ENCODE results near the gene NOC4L. TPM values are rescaled to one million over a fixed set of nuclear protein-coding genes. Genes with fewer than 3 reads are reported as not detected.

The NOC4L gene
- total and polyA plus RNA-seq, 11 donors = 7.9 to 21.1 (median 10.3) TPM

DNA sequence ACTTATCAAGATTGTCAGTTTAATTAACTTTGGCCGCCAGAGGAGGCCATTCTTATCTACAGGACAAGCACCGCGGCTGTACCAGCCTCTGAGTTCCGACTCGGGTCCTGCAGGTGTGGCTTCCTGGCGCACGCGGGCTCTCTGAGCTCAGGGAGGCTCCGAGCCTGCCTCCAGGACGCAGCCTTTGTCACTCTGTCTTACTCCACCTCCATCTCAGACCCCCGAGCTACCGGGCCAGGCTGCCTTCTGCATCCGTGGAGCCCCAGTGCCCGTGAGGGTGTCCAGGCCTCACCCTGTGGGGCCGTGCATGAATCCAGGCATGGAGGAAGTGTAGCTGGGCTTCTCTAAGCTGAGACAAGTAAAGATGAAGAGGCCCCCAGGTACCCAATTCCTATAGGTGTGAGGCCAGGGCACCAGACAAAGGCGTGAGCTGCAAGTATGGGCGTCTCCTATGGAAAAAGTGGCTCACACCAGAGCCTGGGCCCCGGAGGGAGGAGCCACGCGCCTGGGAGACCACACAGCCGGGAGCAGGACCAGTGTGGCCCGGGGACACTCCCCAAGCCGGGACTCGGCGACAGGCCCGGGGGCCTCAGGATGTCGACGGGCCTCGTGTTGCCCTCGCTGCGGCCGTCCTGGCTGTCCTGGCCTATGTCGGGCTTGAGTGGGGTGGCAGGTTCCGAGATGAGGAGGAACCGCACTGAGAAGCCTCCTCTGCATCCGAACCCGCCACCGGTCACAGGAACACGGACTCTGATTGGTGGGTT is 42.8 kb downstream of the NOC4L start:
- TF ChIP-seq POLR2A (IDR thresholded peaks at IDR 0.05) = no peak
- TF ChIP-seq, protein P1, sequence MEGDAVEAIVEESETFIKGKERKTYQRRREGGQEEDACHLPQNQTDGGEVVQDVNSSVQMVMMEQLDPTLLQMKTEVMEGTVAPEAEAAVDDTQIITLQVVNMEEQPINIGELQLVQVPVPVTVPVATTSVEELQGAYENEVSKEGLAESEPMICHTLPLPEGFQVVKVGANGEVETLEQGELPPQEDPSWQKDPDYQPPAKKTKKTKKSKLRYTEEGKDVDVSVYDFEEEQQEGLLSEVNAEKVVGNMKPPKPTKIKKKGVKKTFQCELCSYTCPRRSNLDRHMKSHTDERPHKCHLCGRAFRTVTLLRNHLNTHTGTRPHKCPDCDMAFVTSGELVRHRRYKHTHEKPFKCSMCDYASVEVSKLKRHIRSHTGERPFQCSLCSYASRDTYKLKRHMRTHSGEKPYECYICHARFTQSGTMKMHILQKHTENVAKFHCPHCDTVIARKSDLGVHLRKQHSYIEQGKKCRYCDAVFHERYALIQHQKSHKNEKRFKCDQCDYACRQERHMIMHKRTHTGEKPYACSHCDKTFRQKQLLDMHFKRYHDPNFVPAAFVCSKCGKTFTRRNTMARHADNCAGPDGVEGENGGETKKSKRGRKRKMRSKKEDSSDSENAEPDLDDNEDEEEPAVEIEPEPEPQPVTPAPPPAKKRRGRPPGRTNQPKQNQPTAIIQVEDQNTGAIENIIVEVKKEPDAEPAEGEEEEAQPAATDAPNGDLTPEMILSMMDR (IDR thresholded peaks at IDR 0.05) = no peak
- DNase-seq = peak in 1 of 5 donors; percentile 46

DNA sequence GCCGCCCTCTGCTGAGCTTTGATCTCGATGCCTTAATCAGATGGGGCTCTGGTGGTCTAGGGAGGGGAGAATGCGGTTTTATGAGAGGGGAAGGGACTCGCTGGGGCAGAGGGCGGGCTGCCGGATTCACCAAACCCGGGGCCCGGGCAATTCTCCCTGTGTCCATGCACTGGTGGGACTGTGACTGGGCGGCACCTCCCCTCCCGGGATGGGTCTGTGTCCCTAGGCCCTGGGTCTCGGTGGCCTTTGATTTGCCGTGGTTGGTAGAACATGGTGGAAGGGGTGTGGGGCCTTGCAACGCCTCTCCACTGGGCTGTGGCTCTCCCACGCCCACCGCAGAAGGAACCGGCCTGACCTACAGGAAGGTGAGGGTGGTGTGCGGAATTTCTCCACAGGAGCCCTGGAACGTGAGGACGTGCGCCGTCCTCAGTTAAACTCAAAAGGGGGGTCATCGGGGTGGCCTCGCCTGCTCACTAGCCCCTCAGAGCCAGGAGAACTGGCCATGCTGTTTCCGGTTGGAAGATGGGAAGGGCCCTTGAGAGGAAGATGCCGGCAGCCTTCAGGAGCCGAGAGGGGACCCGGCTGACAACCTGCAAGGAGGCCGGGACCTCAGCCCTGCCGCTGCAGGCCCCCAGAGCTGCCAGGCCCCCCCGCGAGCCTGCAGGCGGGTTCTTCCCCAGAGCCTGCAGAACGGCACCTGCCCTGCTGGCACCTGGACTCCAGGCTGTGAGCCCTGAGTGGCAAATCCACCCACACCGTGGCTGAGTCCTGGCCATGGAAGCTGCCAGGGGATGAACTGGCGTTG is 43.6 kb downstream of the NOC4L start:
- 88 to 95% (median 91%) methylated on average over 8 to 35 of the region's 35 CpGs for WGBS, 4 donors
- DNase-seq (peak in 1 of 5 donors; percentile 47), ATAC-seq (no peak)
- no peak overlapping the region for H3K27ac ChIP-seq
- no peaks in the 10 kb centered on the region for H3K36me3 ChIP-seq
- intact Hi-C loops (cut with DNase I) = no loop called here
- H3K9me3 ChIP-seq = peaks cover 0 to 51% (median 0%) of the 10 kb centered on the region in 12 donors
- peaks cover 0 to 20% (median 11%) of the 10 kb centered on the region in 12 donors for H3K4me1 ChIP-seq
- peaks cover 0 to 34% (median 0%) of the 10 kb centered on the region in 9 donors for H3K27me3 ChIP-seq
- TF ChIP-seq POLR2A (IDR thresholded peaks at IDR 0.05) = no peak
- TF ChIP-seq, protein P1 (IDR thresholded peaks at IDR 0.05) = no peak
- H3K4me3 ChIP-seq = no peak overlapping the region

More for the DNA sequence above, 42.8 kb downstream of the NOC4L start:
- intact Hi-C loops (cut with DNase I) = no loop called here
- H3K9me3 ChIP-seq = peaks cover 0 to 51% (median 0%) of the 10 kb centered on the region in 12 donors
- peak overlapping the region in 1 of 12 donors; percentile 35 for H3K4me3 ChIP-seq
- no peak for ATAC-seq
- H3K27ac ChIP-seq = no peak overlapping the region
- peaks cover 0 to 29% (median 0%) of the 10 kb centered on the region in 9 donors for H3K27me3 ChIP-seq
- WGBS, 4 donors = 75 to 85% (median 78%) methylated on average over 23 to 39 of the region's 39 CpGs
- H3K36me3 ChIP-seq = no peaks in the 10 kb centered on the region
- H3K4me1 ChIP-seq = peaks cover 0 to 20% (median 11%) of the 10 kb centered on the region in 12 donors

DNA sequence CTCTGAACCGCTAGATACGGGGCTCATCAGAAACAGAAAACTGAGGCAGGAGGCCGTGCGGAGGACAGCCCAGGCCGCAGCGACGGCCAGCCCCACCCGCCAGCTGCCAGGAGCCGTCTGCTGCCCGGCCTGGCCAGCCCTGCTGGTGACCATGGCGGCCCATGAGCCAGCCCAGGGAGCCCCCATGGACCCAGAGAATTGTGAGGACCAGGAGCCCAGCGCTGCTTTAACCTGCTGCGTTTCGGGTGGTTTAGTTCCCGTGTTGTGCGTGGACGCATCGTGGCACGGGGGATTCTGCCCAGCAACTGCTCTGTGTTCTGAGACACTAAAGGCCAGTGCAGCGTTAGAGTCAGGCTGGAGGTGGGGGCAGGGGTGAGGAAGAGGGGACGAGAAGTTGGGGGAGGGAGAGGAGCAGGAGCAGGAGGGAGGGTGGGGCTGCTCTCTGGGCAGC is 44.2 kb downstream of the NOC4L start:
- DNase-seq (peak in 1 of 5 donors; percentile 60), ATAC-seq (no peak)
- H3K4me3 ChIP-seq = peak overlapping the region in 3 of 12 donors; percentile 64 to 71 (median 67)
- H3K9me3 ChIP-seq = peaks cover 0 to 48% (median 2%) of the 10 kb centered on the region in 12 donors
- WGBS, 4 donors = 80 to 95% (median 81%) methylated on average over 21 of the region's 21 CpGs
- intact Hi-C loops (cut with DNase I) = no loop called here
- TF ChIP-seq, protein P1 (IDR thresholded peaks at IDR 0.05) = no peak
- no peak for TF ChIP-seq POLR2A (IDR thresholded peaks at IDR 0.05)
- peaks cover 0 to 20% (median 11%) of the 10 kb centered on the region in 12 donors for H3K4me1 ChIP-seq
- peak overlapping the region in 1 of 12 donors; percentile 79 for H3K27ac ChIP-seq
- H3K27me3 ChIP-seq = peaks cover 0 to 34% (median 0%) of the 10 kb centered on the region in 9 donors
- H3K36me3 ChIP-seq = no peaks in the 10 kb centered on the region
